GM19468 (cell line): ENCODE data around the gene NEURL1B.

Experiments used
- ATAC-seq: cut with Tn5 transposase; IDR thresholded peaks from one replicate; pipeline ENCODE4 v1.9.1; 2021; ENCODE audit warnings: mild to moderate bottlenecking, moderate library complexity, moderate number of reproducible peaks; ENCODE audit not compliant: unreplicated experiment; ENCODE audit errors: extremely low read depth

The NEURL1B gene

GRCh38 chr5:172632346-172633092, 8.5 kb upstream of the NEURL1B start:
- no peak for ATAC-seq

- no peak for ATAC-seq
These were observed 7.6 kb upstream of the NEURL1B start for GRCh38 chr5:172633403-172633970.

- ATAC-seq = no peak
These were observed 6.8 kb upstream of the NEURL1B start for GRCh38 chr5:172634106-172634899.

- ATAC-seq = no peak
These were observed 6.0 kb upstream of the NEURL1B start for GRCh38 chr5:172635038-172635437.

- no peak for ATAC-seq
These were observed 4.6 kb upstream of the NEURL1B start for GRCh38 chr5:172636279-172637050.

GRCh38 chr5:172637110-172637580, 3.9 kb upstream of the NEURL1B start:
- ATAC-seq = no peak

GRCh38 chr5:172637740-172638139, 3.3 kb upstream of the NEURL1B start:
- ATAC-seq = no peak

GRCh38 chr5:172638209-172638768, 2.8 kb upstream of the NEURL1B start:
- no peak for ATAC-seq

GRCh38 chr5:172640139-172640538, 924 bp upstream of the NEURL1B start:
- ATAC-seq = no peak

- ATAC-seq = no peak
These were observed 442 bp downstream of the NEURL1B start for GRCh38 chr5:172641359-172642050.

GRCh38 chr5:172642051-172642409, 967 bp downstream of the NEURL1B start:
- ATAC-seq = no peak

- no peak for ATAC-seq
These were observed 1.4 kb downstream of the NEURL1B start for GRCh38 chr5:172642486-172642885.

GRCh38 chr5:172642926-172643871, 2.1 kb downstream of the NEURL1B start:
- no peak for ATAC-seq

- no peak for ATAC-seq
These were observed 3.2 kb downstream of the NEURL1B start for GRCh38 chr5:172644266-172644665.

- ATAC-seq = no peak
These were observed 3.6 kb downstream of the NEURL1B start for GRCh38 chr5:172644711-172645110.

GRCh38 chr5:172645271-172646055, 4.4 kb downstream of the NEURL1B start:
- ATAC-seq = no peak

GRCh38 chr5:172646716-172647285, 5.7 kb downstream of the NEURL1B start:
- no peak for ATAC-seq
